ENCODE data around the gene SGO1.

Gene SGO1

DNA sequence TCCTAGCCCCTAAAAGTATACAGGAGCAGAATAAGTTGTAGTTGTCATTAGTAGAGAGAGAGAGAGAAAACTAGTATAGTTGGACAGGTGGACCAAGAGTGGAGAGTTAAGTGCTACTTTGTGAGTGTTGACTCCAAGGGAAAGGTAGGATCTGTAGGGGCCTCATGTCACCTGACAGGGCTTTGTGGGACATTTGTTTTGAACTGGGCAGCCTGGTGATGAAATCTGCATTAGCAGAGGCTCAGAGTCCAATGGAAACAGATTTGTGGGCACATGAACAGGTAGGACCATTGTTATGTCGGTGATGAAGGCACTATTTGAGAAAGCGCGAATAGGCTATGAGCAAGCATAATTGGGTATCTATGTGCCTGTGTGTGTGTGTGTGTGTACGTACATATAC is 43.5 kb downstream of the SGO1 start:
- no peak for ATAC-seq (replicated peaks)
- H3K9me3 Mint-ChIP-seq = no peaks in the 10 kb centered on the region
- H3K36me3 Mint-ChIP-seq = peaks cover 28 to 43% of the 10 kb centered on the region in 2 donors
- H3K4me3 Mint-ChIP-seq = no peak overlapping the region
- H3K27ac Mint-ChIP-seq = no peak overlapping the region
- H3K27me3 Mint-ChIP-seq = no peaks in the 10 kb centered on the region
- DNase-seq = no peak
- H3K4me1 Mint-ChIP-seq = peaks cover 3 to 6% of the 10 kb centered on the region in 2 donors

DNA sequence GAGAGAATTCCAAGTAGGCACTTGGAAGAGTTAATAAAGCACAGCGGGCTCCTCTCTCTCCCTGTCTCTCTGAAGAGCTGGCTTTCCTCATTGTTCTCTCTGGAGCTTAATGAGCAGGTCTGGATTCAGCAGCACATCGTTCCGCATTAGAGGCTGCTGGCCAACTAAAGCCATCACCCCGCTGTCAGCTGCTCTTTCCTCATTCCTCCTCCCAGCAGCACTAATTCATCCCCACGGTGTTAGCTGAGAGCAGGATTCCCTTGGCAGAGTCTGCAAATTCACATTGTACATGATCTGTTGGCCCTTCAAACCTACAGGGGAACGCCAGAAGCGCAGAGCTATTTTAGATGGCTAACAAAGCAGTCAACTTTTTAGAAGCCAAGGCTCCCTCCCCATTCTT is 44.2 kb downstream of the SGO1 start:
- H3K4me1 Mint-ChIP-seq = peaks cover 3 to 6% of the 10 kb centered on the region in 2 donors
- no peak overlapping the region for H3K4me3 Mint-ChIP-seq
- DNase-seq = no peak
- peaks cover 28 to 44% of the 10 kb centered on the region in 2 donors for H3K36me3 Mint-ChIP-seq
- H3K27ac Mint-ChIP-seq = no peak overlapping the region
- H3K9me3 Mint-ChIP-seq = no peaks in the 10 kb centered on the region
- no peak for ATAC-seq (replicated peaks)
- H3K27me3 Mint-ChIP-seq = no peaks in the 10 kb centered on the region

DNA sequence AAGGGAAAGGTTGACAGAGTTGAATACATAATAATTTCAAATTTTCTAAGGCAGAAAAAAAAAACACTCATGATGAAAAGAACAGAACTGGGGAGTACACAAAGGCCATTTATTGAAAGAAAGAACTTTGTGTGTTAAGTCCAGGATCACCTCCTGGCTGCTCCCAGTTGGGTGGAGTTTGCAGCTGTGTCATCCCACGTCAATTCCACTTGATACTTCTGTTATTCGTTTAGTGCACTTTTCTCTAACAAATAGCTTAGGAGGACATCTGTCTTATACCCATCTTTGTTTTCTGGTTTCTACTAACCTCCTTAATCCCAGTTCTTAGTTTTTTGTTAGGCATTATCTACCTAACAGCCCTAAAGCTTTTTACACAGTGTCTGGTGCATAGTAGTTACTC is 44.7 kb downstream of the SGO1 start:
- no peaks in the 10 kb centered on the region for H3K9me3 Mint-ChIP-seq
- no peak overlapping the region for H3K4me3 Mint-ChIP-seq
- DNase-seq (no peak), ATAC-seq (replicated peaks) (no peak)
- peaks cover 3 to 6% of the 10 kb centered on the region in 2 donors for H3K4me1 Mint-ChIP-seq
- peaks cover 28 to 44% of the 10 kb centered on the region in 2 donors for H3K36me3 Mint-ChIP-seq
- H3K27me3 Mint-ChIP-seq = no peaks in the 10 kb centered on the region
- H3K27ac Mint-ChIP-seq = no peak overlapping the region

DNA sequence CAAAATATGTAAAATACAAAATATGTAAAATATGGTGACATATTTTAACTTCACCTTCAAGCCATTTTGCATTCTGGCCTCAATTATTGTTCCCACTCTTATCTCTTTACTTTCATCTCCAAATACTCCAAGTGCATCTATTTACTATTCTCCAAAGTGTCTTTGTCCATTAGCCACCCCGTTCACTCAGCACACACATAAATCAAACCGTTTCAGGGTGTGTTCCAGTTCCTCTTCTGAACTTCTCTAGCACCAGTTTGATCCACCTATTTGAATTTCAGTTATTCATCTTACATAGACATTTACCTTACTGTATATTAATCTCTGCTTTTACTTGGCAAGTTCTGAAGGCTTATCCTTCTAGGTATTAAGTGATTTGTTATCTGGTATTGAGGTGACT is 45.1 kb downstream of the SGO1 start:
- Mint-ChIP-seq H3K4me1 (peaks cover 3 to 6% of the 10 kb centered on the region in 2 donors), H3K4me3 (no peak overlapping the region), H3K9me3 (no peaks in the 10 kb centered on the region), H3K36me3 (peaks cover 28 to 42% of the 10 kb centered on the region in 2 donors), H3K27me3 (no peaks in the 10 kb centered on the region), H3K27ac (no peak overlapping the region)
- ATAC-seq (replicated peaks) (no peak), DNase-seq (no peak)

DNA sequence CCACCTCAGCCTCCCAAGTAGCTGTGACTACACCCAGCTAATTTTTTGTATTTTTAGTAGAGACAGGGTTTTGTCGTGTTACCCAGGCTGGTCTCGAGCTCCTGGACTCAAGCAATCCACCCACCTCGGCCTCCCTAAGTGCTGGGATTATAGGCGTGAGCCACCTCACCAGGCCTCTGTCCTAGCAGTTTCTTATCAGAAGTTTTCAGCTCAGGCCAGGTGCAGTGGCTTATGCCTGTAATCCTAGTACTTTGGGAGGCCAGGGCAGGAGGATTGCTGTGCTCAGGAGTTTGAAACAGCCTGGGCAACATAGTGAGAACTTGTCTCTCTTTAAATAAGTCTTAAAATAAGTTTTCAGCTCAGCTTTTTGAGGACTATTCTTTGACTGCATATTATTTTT is 48.4 kb downstream of the SGO1 start:
- no peaks in the 10 kb centered on the region for H3K9me3 Mint-ChIP-seq
- DNase-seq = no peak
- no peak for ATAC-seq (replicated peaks)
- H3K4me3 Mint-ChIP-seq = no peak overlapping the region
- H3K27me3 Mint-ChIP-seq = no peaks in the 10 kb centered on the region
- H3K27ac Mint-ChIP-seq = no peak overlapping the region
- peaks cover 21 to 45% of the 10 kb centered on the region in 2 donors for H3K36me3 Mint-ChIP-seq
- peaks cover 3 to 6% of the 10 kb centered on the region in 2 donors for H3K4me1 Mint-ChIP-seq

DNA sequence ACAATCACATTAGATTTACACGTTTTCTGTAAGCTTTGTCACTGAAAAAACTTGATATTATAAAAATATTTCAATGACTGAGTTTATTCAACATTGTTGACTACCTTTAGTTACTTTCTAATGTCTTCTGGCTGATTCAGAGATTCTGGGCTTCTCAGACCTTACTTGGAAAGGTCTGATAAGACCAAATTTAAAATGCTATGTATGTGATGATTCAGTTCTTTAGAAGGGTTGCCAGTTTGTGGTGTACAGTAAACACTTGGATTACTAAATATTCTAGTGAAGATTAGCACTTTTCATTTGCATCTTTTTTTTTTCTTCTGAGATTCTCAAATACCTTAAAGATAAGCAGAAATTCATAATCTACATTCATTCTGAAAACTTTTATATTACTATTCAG is 49.8 kb downstream of the SGO1 start:
- no peaks in the 10 kb centered on the region for H3K9me3 Mint-ChIP-seq
- no peak for ATAC-seq (replicated peaks)
- peaks cover 14 to 37% of the 10 kb centered on the region in 2 donors for H3K36me3 Mint-ChIP-seq
- no peak overlapping the region for H3K27ac Mint-ChIP-seq
- H3K4me3 Mint-ChIP-seq = no peak overlapping the region
- no peak for DNase-seq
- H3K4me1 Mint-ChIP-seq = peaks cover 3 to 6% of the 10 kb centered on the region in 2 donors
- H3K27me3 Mint-ChIP-seq = no peaks in the 10 kb centered on the region

DNA sequence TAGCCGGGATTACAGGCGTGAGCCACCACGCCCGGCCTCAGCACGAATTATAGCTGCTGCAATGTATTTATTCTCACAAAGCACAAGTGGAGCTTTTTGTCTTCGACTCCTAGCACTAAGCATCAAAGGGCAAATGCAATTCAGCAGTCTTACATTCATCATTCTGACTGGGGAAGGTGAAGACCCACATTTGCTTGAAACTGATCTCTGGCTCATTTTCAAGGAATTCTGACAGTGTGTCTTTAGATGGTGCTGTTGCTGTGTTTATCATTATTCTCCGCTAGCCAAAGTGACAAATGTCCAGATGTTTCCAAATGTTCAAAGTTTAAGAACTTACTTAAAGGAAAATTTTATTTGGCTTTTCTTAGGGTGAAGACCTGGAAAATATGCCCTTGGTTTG is 55.9 kb downstream of the SGO1 start:
- Mint-ChIP-seq H3K36me3 (peaks cover 31 to 47% of the 10 kb centered on the region in 2 donors), H3K9me3 (no peaks in the 10 kb centered on the region), H3K4me3 (no peak overlapping the region), H3K27ac (no peak overlapping the region), H3K4me1 (peaks cover 21 to 34% of the 10 kb centered on the region in 2 donors), H3K27me3 (no peaks in the 10 kb centered on the region)
- ATAC-seq (replicated peaks) = no peak
- no peak for DNase-seq

DNA sequence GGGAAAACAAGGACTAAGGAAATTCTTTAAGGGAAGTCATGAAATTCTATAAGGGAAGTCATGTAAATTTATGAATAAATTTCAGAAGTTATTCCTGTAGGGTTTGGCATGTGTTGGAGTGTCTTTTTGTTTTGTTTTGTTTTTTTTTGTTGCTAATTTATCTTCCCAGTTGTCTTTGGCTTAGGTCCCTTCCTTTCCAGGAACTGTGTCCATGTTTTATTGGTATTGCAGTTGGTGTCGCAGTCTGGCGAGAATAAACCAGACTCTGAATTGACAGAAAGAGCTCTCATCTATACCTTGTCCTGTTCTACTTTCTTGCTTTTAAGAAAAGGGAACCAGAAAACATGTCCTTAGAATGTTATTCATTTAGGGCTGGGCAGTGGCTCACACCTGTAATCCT is 57.6 kb downstream of the SGO1 start:
- ATAC-seq (replicated peaks) (no peak), DNase-seq (no peak)
- no peak overlapping the region for H3K4me3 Mint-ChIP-seq
- no peaks in the 10 kb centered on the region for H3K27me3 Mint-ChIP-seq
- peaks cover 21 to 38% of the 10 kb centered on the region in 2 donors for H3K4me1 Mint-ChIP-seq
- H3K9me3 Mint-ChIP-seq = no peaks in the 10 kb centered on the region
- H3K27ac Mint-ChIP-seq = no peak overlapping the region
- peaks cover 43 to 48% of the 10 kb centered on the region in 2 donors for H3K36me3 Mint-ChIP-seq

DNA sequence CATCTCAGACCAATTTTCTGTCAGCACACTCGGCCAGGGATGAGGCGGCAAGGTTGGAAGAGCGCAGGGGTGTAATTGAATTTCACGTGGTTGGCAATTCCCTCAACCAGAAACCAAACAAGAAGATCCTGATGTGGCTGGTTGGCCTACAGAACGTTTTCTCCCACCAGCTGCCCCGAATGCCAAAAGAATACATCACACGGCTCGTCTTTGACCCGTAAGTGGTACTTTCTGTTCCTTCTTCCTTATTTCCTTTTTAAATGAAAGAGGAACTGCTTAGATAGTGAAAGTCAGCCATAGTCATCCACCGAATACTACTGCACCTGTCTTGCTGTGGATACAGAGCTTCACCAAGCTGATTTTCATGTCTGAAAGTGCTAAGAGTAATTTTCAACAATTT is 60.1 kb downstream of the SGO1 start:
- Mint-ChIP-seq H3K4me1 (peaks cover 21 to 38% of the 10 kb centered on the region in 2 donors), H3K27ac (peak overlapping the region; percentile 94), H3K27me3 (no peaks in the 10 kb centered on the region), H3K4me3 (peak overlapping the region; percentile 64 to 66), H3K36me3 (peaks cover 54 to 66% of the 10 kb centered on the region in 2 donors), H3K9me3 (no peaks in the 10 kb centered on the region)
- DNase-seq (peak; percentile 75), ATAC-seq (replicated peaks) (peak; percentile 98 to 99)

DNA sequence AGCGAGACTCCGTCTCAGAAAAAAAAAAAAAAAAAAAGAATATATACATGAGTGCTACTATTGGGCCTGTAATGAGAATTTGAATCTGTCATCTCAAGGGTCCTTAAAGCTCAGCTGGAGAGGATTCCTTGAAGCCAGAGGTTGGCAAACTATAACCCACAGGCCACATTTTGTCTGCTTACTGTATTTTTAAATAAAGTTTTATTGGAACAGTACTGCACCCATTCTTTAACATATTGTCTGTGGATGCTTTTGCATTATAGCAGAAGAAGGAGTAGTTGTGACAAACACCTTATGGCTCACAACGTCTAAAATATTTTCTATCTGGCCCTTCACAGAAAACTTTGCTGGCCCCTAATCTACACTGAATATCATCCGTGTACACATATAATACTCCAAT is 60.7 kb downstream of the SGO1 start:
- H3K27me3 Mint-ChIP-seq = no peaks in the 10 kb centered on the region
- peaks cover 53 to 65% of the 10 kb centered on the region in 2 donors for H3K36me3 Mint-ChIP-seq
- no peaks in the 10 kb centered on the region for H3K9me3 Mint-ChIP-seq
- H3K4me3 Mint-ChIP-seq = no peak overlapping the region
- DNase-seq (no peak), ATAC-seq (replicated peaks) (peak in 1 of 2 donors; percentile 3)
- peak overlapping the region; percentile 94 for H3K27ac Mint-ChIP-seq
- peaks cover 19 to 38% of the 10 kb centered on the region in 2 donors for H3K4me1 Mint-ChIP-seq

DNA sequence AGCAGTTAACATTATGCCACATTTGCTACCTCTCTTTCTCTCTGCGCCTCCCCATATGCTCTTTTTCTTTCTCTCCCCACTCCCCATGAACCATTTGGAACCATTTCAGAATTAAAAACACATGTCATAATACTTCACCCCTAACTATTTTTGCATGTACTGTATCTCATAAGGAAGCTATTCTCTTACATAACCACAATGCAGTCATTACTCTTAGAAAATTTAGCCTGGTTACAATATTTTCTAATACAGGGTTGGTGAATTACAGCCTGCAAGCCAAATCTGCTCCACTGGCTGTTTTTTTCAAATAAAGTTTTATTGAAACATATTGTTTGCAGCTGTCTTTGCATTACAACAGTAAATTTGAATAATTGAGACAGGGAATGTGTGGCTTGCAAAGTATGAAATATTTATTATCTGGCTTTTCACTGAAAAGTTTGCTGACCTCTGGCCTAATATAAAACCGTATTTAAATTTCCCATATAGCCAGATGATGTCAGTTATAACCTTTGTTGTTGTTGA is 62.8 kb downstream of the SGO1 start:
- H3K27me3 Mint-ChIP-seq = no peaks in the 10 kb centered on the region
- no peak for ATAC-seq (replicated peaks)
- H3K4me1 Mint-ChIP-seq = peaks cover 15 to 34% of the 10 kb centered on the region in 2 donors
- no peaks in the 10 kb centered on the region for H3K9me3 Mint-ChIP-seq
- no peak overlapping the region for H3K27ac Mint-ChIP-seq
- H3K36me3 Mint-ChIP-seq = peaks cover 54 to 71% of the 10 kb centered on the region in 2 donors
- H3K4me3 Mint-ChIP-seq = no peak overlapping the region
- no peak for DNase-seq

DNA sequence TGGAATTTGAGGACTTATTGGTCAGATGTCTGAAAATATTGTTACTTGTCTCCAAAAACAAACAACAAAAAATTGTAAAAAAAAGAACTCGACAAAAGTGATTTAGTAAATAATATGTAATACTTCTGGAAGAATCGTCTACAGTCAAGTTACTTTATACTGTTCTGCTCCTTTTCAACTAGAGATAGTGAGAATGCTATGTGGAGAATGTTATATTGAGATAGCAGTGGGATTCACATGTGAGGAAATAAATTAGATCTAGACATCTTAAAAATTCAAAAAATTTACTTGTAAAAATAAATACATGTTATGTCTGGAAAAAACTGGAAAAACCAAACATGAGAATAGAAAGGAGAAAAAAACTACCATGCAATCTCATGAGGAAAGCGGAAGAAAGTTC is 64.9 kb downstream of the SGO1 start:
- DNase-seq = no peak
- no peak overlapping the region for H3K27ac Mint-ChIP-seq
- H3K4me1 Mint-ChIP-seq = peaks cover 4 to 13% of the 10 kb centered on the region in 2 donors
- no peaks in the 10 kb centered on the region for H3K9me3 Mint-ChIP-seq
- H3K36me3 Mint-ChIP-seq = peaks cover 58 to 74% of the 10 kb centered on the region in 2 donors
- ATAC-seq (replicated peaks) = no peak
- H3K4me3 Mint-ChIP-seq = no peak overlapping the region
- H3K27me3 Mint-ChIP-seq = no peaks in the 10 kb centered on the region

Data from stimulated activated naive B cell treated with anti-CD40 and anti-IgM and Interleukin-4, amounts not matched to agents 10 μg/mL and 1 μg/mL and 100 μg/mL, for 72 hours (primary cell).